Fibroblast of peridontal ligament (primary cell): ENCODE measurements around the gene SLF1.

Source experiments
- DNase-seq: peaks from one replicate; pipeline ENCODE4 v3.0.0-alpha.2; 2010; ENCODE audit errors: extremely low read depth

Gene SLF1

GRCh38 chr5:94711785-94712184, 93.3 kb downstream of the SLF1 start:
- no peak for DNase-seq

- DNase-seq = no peak
Measured at GRCh38 chr5:94715768-94716167, 97.3 kb downstream of the SLF1 start.

DNA sequence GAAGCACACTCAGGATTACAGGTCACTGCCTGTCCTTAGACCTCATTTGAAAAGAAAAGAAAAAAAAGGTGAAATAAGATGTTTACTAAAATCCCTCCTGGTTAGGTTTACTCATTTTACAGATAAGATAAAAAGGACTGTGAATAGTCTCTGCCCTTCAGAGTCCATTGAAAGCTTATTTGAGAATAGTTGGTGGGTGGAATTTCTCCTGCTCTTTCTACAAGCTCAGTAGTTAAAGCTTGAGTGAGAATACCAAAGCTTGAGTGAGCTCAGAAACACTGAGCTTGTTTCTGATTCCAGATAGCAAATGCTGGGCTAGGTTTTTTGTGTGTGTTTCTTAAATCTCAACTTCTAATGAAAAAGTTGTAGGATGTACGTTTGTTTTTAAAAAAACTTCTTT, 106.7 kb downstream of the SLF1 start:
- no peak for DNase-seq

DNA sequence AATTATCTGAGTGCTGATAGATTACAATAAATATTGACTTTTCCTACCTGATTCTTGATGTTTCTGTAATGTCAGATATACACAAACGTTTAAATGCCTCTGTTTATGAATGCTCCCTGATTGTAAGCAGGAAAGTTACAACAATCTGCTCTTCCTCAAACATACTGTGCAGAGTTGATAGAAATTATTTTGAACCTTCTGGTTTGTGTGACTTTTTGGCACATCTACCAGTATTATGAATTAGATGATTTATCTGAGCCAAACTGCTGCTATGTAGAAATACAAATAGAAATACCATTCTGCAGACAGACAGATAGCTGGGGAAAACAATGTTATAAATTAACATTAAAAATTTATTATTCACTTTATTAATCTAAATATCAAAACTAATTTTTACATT, 113.0 kb downstream of the SLF1 start:
- DNase-seq = no peak

DNA sequence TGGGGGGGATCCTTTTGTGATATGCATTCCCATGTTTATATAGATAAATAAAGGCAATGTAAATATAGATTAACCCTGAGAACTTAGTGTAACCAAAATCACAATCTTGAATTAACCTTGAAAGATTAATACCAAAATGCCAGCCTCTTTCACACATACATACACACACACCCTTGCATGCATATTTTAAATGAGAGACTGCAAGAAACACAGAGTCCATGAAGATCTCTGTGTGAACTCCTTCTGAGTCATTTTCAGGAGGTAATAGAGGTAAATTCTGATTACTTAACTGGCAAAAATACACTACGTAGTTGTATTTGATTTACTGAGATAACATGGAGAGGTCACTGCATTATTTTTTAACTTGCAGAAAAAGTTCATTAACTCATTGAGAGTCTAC, 118.0 kb downstream of the SLF1 start:
- no peak for DNase-seq

GRCh38 chr5:94740286-94740685, 121.8 kb downstream of the SLF1 start:
- no peak for DNase-seq

GRCh38 chr5:94742852-94743251, 124.4 kb downstream of the SLF1 start:
- no peak for DNase-seq

GRCh38 chr5:94744906-94745305, 126.4 kb downstream of the SLF1 start:
- DNase-seq = no peak

DNA sequence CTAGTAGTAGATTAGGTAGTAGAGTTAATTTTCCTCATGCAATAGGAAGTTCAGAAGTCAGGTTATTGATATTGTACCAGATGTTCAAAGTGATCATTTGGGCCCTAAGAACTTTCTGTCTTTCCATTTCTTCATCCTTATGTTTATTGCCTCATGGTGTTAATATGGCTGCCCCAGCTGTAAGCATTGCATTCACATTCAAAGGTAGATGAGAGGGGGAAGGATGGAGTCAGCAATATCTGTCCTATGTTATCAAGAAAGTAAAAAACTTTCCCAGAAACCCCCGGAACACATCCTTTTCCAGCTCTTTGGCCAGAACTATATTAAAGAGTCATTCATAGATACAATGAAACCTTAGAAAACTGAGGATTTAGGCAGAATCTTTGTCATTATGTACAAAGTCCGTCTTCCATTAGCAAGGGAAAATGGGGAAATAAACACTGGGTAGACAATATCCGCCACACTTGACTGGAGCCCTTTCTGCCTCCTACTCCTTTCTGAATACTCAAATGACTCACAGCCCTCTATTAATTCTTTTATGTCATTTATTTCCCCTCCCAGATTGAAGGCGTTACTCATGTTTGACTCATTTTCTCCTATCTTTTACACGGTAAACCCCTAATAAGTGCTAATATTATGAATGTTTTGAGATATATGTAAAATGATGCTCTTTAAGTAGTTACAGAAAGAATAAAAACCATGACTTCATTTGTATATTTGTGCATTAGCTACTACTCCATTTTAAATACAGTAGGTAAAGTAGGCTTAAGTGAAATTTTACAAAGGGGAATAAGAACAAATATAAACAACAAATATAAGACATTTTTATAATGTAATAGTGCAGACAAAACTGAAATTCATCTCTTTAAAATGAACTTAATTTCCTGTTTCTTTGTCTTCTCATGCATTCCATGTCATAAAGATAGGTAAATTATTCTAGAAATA, 127.6 kb downstream of the SLF1 start:
- no peak for DNase-seq

DNA sequence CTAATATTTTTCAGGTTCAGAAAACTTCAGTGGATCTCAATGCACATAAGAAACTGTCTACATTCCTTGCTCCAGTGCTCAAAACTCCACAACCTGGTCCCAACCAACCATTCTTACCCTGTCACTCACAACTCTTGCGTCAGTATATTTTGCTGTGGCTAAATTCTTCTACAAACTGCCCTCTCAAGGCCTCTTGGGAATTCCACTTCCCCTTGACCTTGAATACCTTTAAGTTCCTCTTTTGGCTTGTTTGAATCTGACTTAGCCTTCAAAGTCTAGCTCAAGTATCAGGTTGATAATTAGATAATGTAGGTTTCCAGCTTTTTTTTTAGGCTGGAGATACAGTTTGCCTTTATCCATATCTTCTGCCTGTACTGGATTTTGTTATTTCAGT, 128.3 kb downstream of the SLF1 start:
- no peak for DNase-seq
